SK-N-SH (cell line): ENCODE results near the gene TRAK1. TPM values are rescaled to one million over a fixed set of nuclear protein-coding genes. Genes with fewer than 3 reads are reported as not detected.
A peak's percentile ranks its signal among the peaks of the same experiment; 100 is the strongest.

Experiments used
- CTCF ChIA-PET: fragments of 300-600, 350-600 bp; formaldehyde crosslinking; extraction: SDS; loops from one replicate; lab custom pipeline; 2021; lab: Yijun Ruan, JAX
- POLR2A ChIA-PET: fragments of 350-600 bp; sonication (Branson Sonifier 250); formaldehyde crosslinking; extraction: SDS; loops from one replicate; lab custom pipeline; 2020; ENCODE audit warnings: antibody characterized with exemption, inconsistent platforms; lab: Yijun Ruan, JAX
- DNase-seq: peaks from one replicate; pipeline ENCODE4 v3.0.0; 2012
- H2AFZ ChIP-seq: fragments of 200-600 bp; sonication (generic); 2 replicates; pipeline ENCODE4 v1.8.1; 2016; ENCODE audit warnings: antibody characterized with exemption, mild to moderate bottlenecking, low read depth
- H3F3A ChIP-seq: fragments of 200-600 bp; sonication (generic); replicated peaks from 2 replicates; pipeline ENCODE3; 2016; ENCODE audit warnings: antibody characterized with exemption, mild to moderate bottlenecking; ENCODE audit not compliant: insufficient read depth
- H3K27ac ChIP-seq, 2 experiments: fragments of 200-500 bp in 1 of 2; fragments of 200-600 bp in 1 of 2; sonication (Bioruptor generic) in 1 of 2; sonication (generic), shearing (Covaris generic) in 1 of 2; 2 replicates each; pipeline versions ENCODE4 v1.5.1 to v1.6.1; 2014 to 2016; ENCODE audit warnings: low read depth in 2 of 2, inconsistent platforms in 1 of 2, low read length in 1 of 2, mild to moderate bottlenecking in 1 of 2, mixed read lengths in 1 of 2
- H3K27me3 ChIP-seq: fragments of 200-600 bp; sonication (generic), shearing (Covaris generic); 2 replicates; pipeline ENCODE4 v1.6.1; 2016; ENCODE audit warnings: mixed run types; ENCODE audit not compliant: insufficient read depth
- H3K36me3 ChIP-seq, 2 experiments: fragments of 200-500 bp in 1 of 2; fragments of 200-600 bp in 1 of 2; sonication (Bioruptor generic) in 1 of 2; sonication (generic) in 1 of 2; replicated peaks in 1 of 2; 2 replicates each; pipeline versions ENCODE3 to v1.5.1; 2014 to 2016; ENCODE audit warnings: low read length in 1 of 2, mild to moderate bottlenecking in 1 of 2; ENCODE audit not compliant: insufficient read depth in 2 of 2, control insufficient read depth in 1 of 2
- H3K4me1 ChIP-seq, 2 experiments: fragments of 200-500 bp in 1 of 2; fragments of 200-600 bp in 1 of 2; sonication (Bioruptor generic) in 1 of 2; sonication (generic), shearing (Covaris generic) in 1 of 2; 2 replicates each; pipeline versions ENCODE4 v1.5.1 to v1.6.1; 2014 to 2016; ENCODE audit warnings: low read depth in 1 of 2, low read length in 1 of 2, mixed run types in 1 of 2; ENCODE audit not compliant: insufficient read depth in 2 of 2, control insufficient read depth in 1 of 2
- H3K4me2 ChIP-seq: fragments of 200-600 bp; sonication (generic), shearing (Covaris generic); 2 replicates; pipeline ENCODE4 v1.6.1; 2017; ENCODE audit warnings: mixed run types
- H3K4me3 ChIP-seq, 2 experiments: fragments of 200-500 bp in 1 of 2; fragments of 200-600 bp in 1 of 2; sonication (Bioruptor generic) in 1 of 2; sonication (generic), shearing (Covaris generic) in 1 of 2; 2 replicates each; pipeline versions ENCODE4 v1.5.1 to v1.8.1; 2014 to 2016; ENCODE audit warnings: low read depth in 2 of 2, inconsistent platforms in 1 of 2, low read length in 1 of 2, mild to moderate bottlenecking in 1 of 2, mixed read lengths in 1 of 2, moderate library complexity in 1 of 2
- H3K79me2 ChIP-seq: fragments of 200-600 bp; sonication (generic); 2 replicates; pipeline ENCODE4 v1.8.1; 2017; ENCODE audit warnings: mild to moderate bottlenecking; ENCODE audit not compliant: insufficient read depth
- H3K9ac ChIP-seq: fragments of 200-600 bp; sonication (generic); 2 replicates; pipeline ENCODE4 v1.6.1; 2017; ENCODE audit warnings: mixed run types
- H3K9me2 ChIP-seq: fragments of 200-600 bp; sonication (generic); 2 replicates; pipeline ENCODE4 v1.6.1; 2017; ENCODE audit warnings: mixed run types
- H3K9me3 ChIP-seq: fragments of 200-600 bp; sonication (generic); 2 replicates; pipeline ENCODE4 v1.6.1; 2017; ENCODE audit warnings: mixed run types, mild to moderate bottlenecking, moderate library complexity
- H4K20me1 ChIP-seq: fragments of 200-600 bp; sonication (generic); 2 replicates; pipeline ENCODE4 v1.6.1; 2017; ENCODE audit warnings: mild to moderate bottlenecking, mixed run types; ENCODE audit not compliant: insufficient read depth
- JUND ChIP-seq: IDR thresholded peaks from 2 replicates; pipeline ENCODE4 v1.4.0; 2012
- WGBS: methylation state at CpG from one replicate; pipeline ENCODE4 v1.1.6; 2017; ENCODE audit warnings: low lambda C conversion rate; 5-methylcytosine and 5-hydroxymethylcytosine counted together
- polyA plus RNA-seq, 3 experiments: library from polyadenylated mRNA; depleted of rRNA; stranded (reverse); fragments of >200 nt; gene quantifications; 2 replicates each; pipeline ENCODE4 v1.2.3, GENCODE V29; 2012
- TF ChIP-seq, protein P1 (sequence below): fragments of 150-350 bp; IDR thresholded peaks from 2 replicates; pipeline ENCODE4 v1.6.1; 2017; ENCODE audit warnings: antibody characterized with exemption, low read length, low read depth, borderline replicate concordance
- TF ChIP-seq, protein P2 (sequence below): fragments of 200-600 bp; sonication (generic); IDR thresholded peaks from 2 replicates; pipeline ENCODE4 v1.6.1; 2017; ENCODE audit warnings: antibody characterized with exemption, mild to moderate bottlenecking, moderate library complexity

TRAK1 gene
- polyA plus RNA-seq, 1 of the 3 experiments (the other 2 are of a cell fraction): 12.5 TPM

DNA sequence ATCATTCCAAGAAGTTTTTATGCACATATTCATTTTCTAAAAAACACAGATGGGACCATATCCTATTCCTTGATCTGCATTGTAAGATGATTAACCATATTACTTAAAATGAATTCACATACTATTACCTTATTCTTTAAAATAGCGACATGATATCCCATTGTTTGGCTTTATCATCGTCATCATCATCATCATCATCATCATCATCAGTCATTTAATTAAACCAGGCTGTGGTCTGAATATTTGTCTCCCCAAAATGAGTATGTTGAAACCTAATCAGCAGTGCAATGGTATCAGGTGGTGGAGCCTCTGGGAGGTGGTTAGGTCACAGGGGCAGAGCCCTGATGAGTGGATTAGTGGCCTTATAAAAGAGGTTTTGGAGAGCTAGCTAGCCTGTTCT lies 4.4 kb downstream of the TRAK1 start:
- H3K9ac ChIP-seq: no peak overlapping the region
- peaks cover 0 to 5% of the 10 kb centered on the region in 2 experiments for H3K36me3 ChIP-seq
- ChIA-PET CTCF (interaction anchor here (0.9 to 1.5 kb wide), 3 partner anchors 198 to 1518 kb away, joined by 3 read pairs; no protein-coding TSS in a partner anchor), POLR2A (no interaction called here)
- no peak overlapping the region for H2AFZ ChIP-seq
- H3K79me2 ChIP-seq: no peaks in the 10 kb centered on the region
- no peak for DNase-seq
- H3K9me2 ChIP-seq: no peaks in the 10 kb centered on the region
- peaks cover 3 to 10% of the 10 kb centered on the region in 2 experiments; a peak in 3 of 4 replicates for H3K4me1 ChIP-seq
- no peaks in the 10 kb centered on the region for H3K9me3 ChIP-seq
- H3K4me3 ChIP-seq: no peak overlapping the region
- H3K27me3 ChIP-seq: no peaks in the 10 kb centered on the region
- 91% methylated on average over 2 of the region's 2 CpGs for WGBS
- H3K27ac ChIP-seq: no peak overlapping the region
- no peak overlapping the region for H3K4me2 ChIP-seq
- H3F3A ChIP-seq: no peaks in the 10 kb centered on the region
- TF ChIP-seq, protein P1, sequence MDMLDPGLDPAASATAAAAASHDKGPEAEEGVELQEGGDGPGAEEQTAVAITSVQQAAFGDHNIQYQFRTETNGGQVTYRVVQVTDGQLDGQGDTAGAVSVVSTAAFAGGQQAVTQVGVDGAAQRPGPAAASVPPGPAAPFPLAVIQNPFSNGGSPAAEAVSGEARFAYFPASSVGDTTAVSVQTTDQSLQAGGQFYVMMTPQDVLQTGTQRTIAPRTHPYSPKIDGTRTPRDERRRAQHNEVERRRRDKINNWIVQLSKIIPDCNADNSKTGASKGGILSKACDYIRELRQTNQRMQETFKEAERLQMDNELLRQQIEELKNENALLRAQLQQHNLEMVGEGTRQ: no peak
- H4K20me1 ChIP-seq: no peaks in the 10 kb centered on the region

DNA sequence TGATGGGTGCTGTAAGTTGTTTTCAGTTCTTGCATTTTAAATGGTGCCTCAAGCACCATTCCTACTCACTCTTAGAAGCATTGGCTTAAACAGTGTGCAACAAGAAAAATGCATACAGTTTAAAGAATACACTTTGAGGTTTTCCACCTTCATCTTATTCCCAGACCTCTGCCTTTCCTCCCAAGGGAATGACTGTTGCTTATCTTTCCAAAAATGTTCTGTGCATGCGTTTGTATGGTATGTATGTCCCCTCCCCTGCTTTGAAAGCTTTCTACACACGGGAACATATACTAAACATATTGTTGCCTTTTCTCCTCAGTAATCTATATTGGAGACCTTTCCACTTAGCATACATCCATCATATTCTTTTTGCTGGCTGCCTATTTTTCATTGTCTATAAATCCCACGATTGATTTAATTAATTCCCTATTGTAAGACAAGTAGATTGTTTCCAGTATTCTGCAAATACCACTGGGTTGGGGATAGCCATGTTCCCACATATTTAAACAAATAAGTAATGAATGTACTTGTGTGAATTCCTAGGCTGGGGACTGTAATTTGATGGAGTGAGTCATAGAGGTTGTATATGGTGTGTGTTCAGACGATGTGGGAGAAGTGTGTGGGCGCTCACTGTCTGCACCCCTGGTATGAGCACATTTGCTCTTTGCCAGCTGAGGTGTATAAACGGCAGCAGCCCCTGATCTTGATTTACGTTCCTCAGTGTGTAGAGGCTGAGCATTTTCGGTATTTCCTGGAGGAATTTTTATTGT lies 5.8 kb downstream of the TRAK1 start:
- no peak for DNase-seq
- 0 out of 2 replicates have a peak overlapping the region, but pooled peaks have one; percentile 10 for H3K4me2 ChIP-seq
- H3K9ac ChIP-seq: no peak overlapping the region
- H3K36me3 ChIP-seq: peaks cover 0 to 5% of the 10 kb centered on the region in 2 experiments
- H3K9me2 ChIP-seq: no peaks in the 10 kb centered on the region
- ChIA-PET POLR2A (no interaction called here), CTCF (interaction anchor here (1.1 kb wide), 1 partner anchor 23 kb away, joined by 3 read pairs; no protein-coding TSS in a partner anchor)
- no peaks in the 10 kb centered on the region for H3K9me3 ChIP-seq
- H3K4me3 ChIP-seq: no peak overlapping the region
- no peaks in the 10 kb centered on the region for H3K27me3 ChIP-seq
- peak overlapping the region in 1 of 2 experiments; percentile 14; a peak in 1 of 4 replicates for H3K27ac ChIP-seq
- H2AFZ ChIP-seq: no peak overlapping the region
- H4K20me1 ChIP-seq: no peaks in the 10 kb centered on the region
- H3F3A ChIP-seq: no peaks in the 10 kb centered on the region
- 53% methylated on average over 8 of the region's 8 CpGs for WGBS
- TF ChIP-seq, protein P2, sequence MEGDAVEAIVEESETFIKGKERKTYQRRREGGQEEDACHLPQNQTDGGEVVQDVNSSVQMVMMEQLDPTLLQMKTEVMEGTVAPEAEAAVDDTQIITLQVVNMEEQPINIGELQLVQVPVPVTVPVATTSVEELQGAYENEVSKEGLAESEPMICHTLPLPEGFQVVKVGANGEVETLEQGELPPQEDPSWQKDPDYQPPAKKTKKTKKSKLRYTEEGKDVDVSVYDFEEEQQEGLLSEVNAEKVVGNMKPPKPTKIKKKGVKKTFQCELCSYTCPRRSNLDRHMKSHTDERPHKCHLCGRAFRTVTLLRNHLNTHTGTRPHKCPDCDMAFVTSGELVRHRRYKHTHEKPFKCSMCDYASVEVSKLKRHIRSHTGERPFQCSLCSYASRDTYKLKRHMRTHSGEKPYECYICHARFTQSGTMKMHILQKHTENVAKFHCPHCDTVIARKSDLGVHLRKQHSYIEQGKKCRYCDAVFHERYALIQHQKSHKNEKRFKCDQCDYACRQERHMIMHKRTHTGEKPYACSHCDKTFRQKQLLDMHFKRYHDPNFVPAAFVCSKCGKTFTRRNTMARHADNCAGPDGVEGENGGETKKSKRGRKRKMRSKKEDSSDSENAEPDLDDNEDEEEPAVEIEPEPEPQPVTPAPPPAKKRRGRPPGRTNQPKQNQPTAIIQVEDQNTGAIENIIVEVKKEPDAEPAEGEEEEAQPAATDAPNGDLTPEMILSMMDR: no peak
- TF ChIP-seq, protein P1: no peak
- peak; percentile 36; the same call in 1 of the 2 replicates for TF ChIP-seq JUND
- TF ChIP-seq, all 33 proteins: peak for 1
- H3K79me2 ChIP-seq: 0 out of 2 replicates have a peak, but pooled peaks cover 4% of the 10 kb centered on the region
- peaks cover 3 to 10% of the 10 kb centered on the region in 2 experiments; a peak in 3 of 4 replicates for H3K4me1 ChIP-seq
